MM.1S (cell line): ENCODE data around the gene SPATA6.

ENCODE experiments used
- DNase-seq: peaks from one replicate; pipeline ENCODE4 v3.0.0-alpha.2; 2015
- H2AFZ ChIP-seq: fragments of 300-600 bp; sonication (generic); 2 replicates; pipeline ENCODE4 v1.6.0; 2016; ENCODE audit warnings: antibody characterized with exemption, low read length
- H3F3A ChIP-seq: fragments of 300-600 bp; sonication (generic); 2 replicates; pipeline ENCODE4 v1.6.1; 2016; ENCODE audit warnings: mild to moderate bottlenecking, antibody characterized with exemption, low read length, moderate library complexity, mixed read lengths; ENCODE audit not compliant: insufficient read depth
- H3K27ac ChIP-seq: fragments of 300-600 bp; sonication (generic); 2 replicates; pipeline ENCODE4 v1.5.1; 2016; ENCODE audit warnings: mild to moderate bottlenecking, low read length
- H3K27me3 ChIP-seq: fragments of 300-600 bp; sonication (generic); replicated peaks from 2 replicates; pipeline ENCODE4 v1.6.0; 2016; ENCODE audit warnings: low read length; ENCODE audit not compliant: insufficient read depth
- H3K36me3 ChIP-seq: fragments of 300-600 bp; sonication (generic); replicated peaks from 2 replicates; pipeline ENCODE4 v1.6.1; 2016; ENCODE audit warnings: mild to moderate bottlenecking, low read length, mixed read lengths; ENCODE audit not compliant: insufficient read depth
- H3K4me1 ChIP-seq: fragments of 300-600 bp; sonication (generic); 2 replicates; pipeline ENCODE4 v1.6.1; 2016; ENCODE audit warnings: low read length, mixed read lengths
- H3K4me2 ChIP-seq: fragments of 300-600 bp; sonication (generic); 2 replicates; pipeline ENCODE4 v1.6.0; 2016; ENCODE audit warnings: low read depth, low read length
- H3K4me3 ChIP-seq: fragments of 300-600 bp; sonication (generic); 2 replicates; pipeline ENCODE4 v1.5.1; 2016; ENCODE audit warnings: low read length, mixed read lengths
- H3K79me2 ChIP-seq: fragments of 300-600 bp; sonication (generic); 2 replicates; pipeline ENCODE4 v1.6.1; 2016; ENCODE audit warnings: mixed run types, low read length, mixed read lengths
- H3K9ac ChIP-seq: fragments of 300-600 bp; sonication (generic); 2 replicates; pipeline ENCODE4 v1.6.1; 2016; ENCODE audit warnings: low read length, mixed read lengths
- H3K9me2 ChIP-seq: fragments of 300-600 bp; sonication (generic); replicated peaks from 2 replicates; pipeline ENCODE4 v1.6.1; 2016; ENCODE audit warnings: mild to moderate bottlenecking, low read length, mixed read lengths; ENCODE audit not compliant: insufficient read depth
- H3K9me3 ChIP-seq: fragments of 300-600 bp; sonication (generic); replicated peaks from 2 replicates; pipeline ENCODE4 v1.6.1; 2016; ENCODE audit warnings: mild to moderate bottlenecking, low read length, mixed read lengths; ENCODE audit not compliant: insufficient read depth
- H4K20me1 ChIP-seq: fragments of 300-600 bp; sonication (generic); 2 replicates; pipeline ENCODE4 v1.6.1; 2016; ENCODE audit warnings: mild to moderate bottlenecking, low read length, moderate library complexity, mixed read lengths; ENCODE audit not compliant: insufficient read depth
- CTCF ChIP-seq: fragments of 300-600 bp; sonication (generic); IDR thresholded peaks from 2 replicates; pipeline ENCODE4 v1.5.1; 2016; ENCODE audit warnings: antibody characterized with exemption, low read length, mixed read lengths
- EZH2 ChIP-seq: fragments of 300-600 bp; sonication (generic); optimal IDR thresholded peaks from 2 replicates; pipeline ENCODE3; 2017; ENCODE audit warnings: low read depth, mild to moderate bottlenecking, antibody characterized with exemption, low read length, mixed read lengths
- EZH2phosphoT487 ChIP-seq: fragments of 300-600 bp; sonication (generic); IDR thresholded peaks from 2 replicates; pipeline ENCODE4 v1.6.1; 2018; ENCODE audit warnings: antibody characterized with exemption, low read length

Gene SPATA6

GRCh38 chr1:48246727-48247126, 225.3 kb downstream of the SPATA6 start:
- H3K9ac ChIP-seq, result no peak overlapping the region
- no peaks in the 10 kb centered on the region for H3K79me2 ChIP-seq
- H4K20me1 ChIP-seq, result no peaks in the 10 kb centered on the region
- no peak overlapping the region for H3K27ac ChIP-seq
- no peaks in the 10 kb centered on the region for H3K4me1 ChIP-seq
- no peak for DNase-seq
- no peaks in the 10 kb centered on the region for H3K9me2 ChIP-seq
- no peak for TF ChIP-seq CTCF
- TF ChIP-seq EZH2phosphoT487, result no peak
- no peak for TF ChIP-seq EZH2
- H3K9me3 ChIP-seq, result no peaks in the 10 kb centered on the region
- H2AFZ ChIP-seq, result no peak overlapping the region
- no peaks in the 10 kb centered on the region for H3K27me3 ChIP-seq
- H3K4me3 ChIP-seq, result no peak overlapping the region
- H3F3A ChIP-seq, result no peaks in the 10 kb centered on the region
- no peaks in the 10 kb centered on the region for H3K36me3 ChIP-seq
- no peak overlapping the region for H3K4me2 ChIP-seq
